Left forelimb (tissue), 1 donor: ENCODE data around the gene SHANK1.
"Not testable (repeated sequence)": the region's sequence is repeated elsewhere in the genome, so short reads cannot be mapped to it uniquely, and the experiment has no call there.

ENCODE experiments used
- DNase-seq: peaks from one replicate; pipeline ENCODE4 v3.0.0-alpha.2; 2018; ENCODE audit warnings: low spot score

Gene SHANK1

GRCh38 chr19:50719566-50719965 lies at the start of gene SHANK1:
Gene SHANK1, minus strand, starts transcription at chr19:50719802. Its CDS starts 2,883 bp downstream, at chr19:50716919.
- DNase-seq = no peak

DNA sequence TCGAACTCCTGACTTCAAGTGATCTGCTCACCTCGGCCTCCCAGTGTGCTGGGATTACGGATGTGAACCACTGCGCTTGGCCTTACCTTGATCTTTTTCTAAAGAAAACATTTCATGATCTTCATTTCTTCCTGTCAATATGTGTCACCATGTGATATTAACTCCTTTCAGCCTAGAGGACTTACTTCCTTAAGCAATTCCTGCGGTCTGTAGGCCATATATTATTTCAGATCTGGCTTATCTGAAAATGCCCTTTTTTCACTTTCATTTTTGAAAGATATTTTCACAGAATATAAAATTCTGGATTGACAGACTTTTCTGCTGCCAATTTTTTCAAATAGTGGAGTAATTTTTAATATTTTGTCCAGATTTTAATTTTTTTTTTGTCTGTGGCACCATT lies 48.7 kb upstream of the SHANK1 start:
- no peak for DNase-seq

GRCh38 chr19:50767263-50767662 lies 47.7 kb upstream of the SHANK1 start:
- DNase-seq = not testable (repeated sequence)

DNA sequence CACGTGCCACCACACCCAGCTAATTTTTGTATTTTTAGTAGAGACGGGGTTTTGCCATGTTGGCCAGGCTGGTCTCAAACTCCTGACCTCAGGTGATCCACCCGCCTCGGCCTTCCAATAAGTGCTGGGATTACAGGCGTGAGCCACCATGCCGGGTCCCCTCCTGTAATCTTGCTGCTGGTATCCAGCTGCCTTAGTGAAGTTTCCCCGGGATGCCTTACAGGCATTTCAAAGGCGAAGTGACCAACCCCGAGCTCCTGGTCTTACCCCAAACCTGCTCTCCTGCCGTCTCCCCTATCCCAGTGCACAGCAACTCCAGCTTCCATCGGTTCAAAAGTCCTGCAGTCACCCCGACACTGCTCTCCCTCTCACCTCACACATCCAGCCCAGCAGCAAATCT lies 47.1 kb upstream of the SHANK1 start:
- DNase-seq = not testable (repeated sequence)

DNA sequence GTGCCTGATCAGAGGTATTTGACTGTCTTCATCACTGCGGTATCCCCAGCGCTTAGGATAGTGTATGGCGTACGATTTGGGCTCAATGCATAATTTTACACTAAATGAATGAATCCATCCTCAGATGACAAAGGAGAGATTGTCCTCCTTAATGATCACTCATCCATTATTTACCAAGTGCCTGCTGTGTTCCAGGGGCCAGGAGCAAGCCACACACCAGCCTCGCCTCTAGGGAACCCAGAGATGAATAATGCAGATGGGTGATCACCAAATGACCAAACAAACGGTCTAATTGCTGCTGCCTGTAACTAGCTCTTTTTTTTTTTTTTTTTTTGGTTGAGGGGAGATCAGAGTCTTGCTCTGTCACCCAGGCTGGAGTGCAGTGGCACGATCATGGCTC lies 44.8 kb upstream of the SHANK1 start:
- DNase-seq = no peak

DNA sequence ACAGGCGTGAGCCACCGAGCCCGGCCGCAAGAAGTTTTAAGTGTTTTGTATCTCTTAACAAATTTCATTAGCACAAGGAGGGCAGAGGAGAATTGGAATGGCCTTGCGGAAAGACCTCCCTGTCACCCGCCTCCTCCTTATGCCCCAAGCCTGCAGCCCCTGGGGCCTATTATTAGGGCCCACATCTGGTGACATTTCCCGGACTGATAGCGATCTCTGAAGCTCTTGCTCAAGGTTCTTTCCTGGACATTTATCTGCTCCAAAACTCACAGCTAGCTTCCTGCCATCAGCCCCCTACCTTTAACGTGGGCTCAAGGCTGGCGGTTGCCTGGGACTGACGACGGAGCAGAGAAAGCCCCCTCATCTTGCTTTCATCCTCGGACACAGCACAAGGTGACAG lies 43.9 kb upstream of the SHANK1 start:
- not testable (repeated sequence) for DNase-seq

DNA sequence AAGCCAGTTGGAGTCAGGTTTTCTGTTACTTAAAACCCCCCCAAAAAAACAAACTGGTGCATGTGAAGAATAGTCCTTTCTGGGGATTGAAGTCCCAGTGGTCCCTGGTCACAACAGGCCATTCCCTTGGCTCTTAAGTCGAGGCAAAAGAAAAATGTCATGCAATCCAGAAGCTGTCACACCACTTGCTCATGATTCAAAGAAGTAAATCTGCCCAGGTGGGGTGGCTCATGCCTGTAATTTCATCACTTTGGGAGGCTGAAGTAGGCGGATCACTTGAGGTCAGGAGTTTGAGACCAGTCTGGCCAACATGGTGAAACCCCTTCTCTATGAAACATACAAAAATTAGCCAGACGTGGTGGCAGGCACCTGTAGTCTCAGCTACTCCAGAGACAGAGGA lies 41.9 kb upstream of the SHANK1 start:
- DNase-seq = not testable (repeated sequence)

DNA sequence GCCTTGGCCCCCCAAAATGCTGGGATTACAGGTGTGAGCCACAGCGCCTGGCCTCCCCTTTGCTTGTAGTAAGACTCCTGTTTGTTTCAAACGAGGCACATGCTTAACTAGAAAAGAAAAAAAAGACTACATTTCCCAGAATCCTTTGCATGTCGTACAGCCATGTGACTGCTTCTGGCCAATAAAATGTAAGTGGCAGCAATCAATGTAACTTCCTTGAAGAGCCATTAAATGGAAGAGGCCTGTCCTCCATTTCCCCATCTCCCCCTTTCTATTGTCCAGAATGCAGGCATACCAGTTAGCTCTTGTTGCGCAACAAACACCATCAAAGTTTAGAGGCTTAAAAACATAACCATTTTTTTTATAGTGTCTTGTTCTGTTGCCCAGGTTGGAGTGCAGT lies 40.3 kb upstream of the SHANK1 start:
- no peak for DNase-seq

DNA sequence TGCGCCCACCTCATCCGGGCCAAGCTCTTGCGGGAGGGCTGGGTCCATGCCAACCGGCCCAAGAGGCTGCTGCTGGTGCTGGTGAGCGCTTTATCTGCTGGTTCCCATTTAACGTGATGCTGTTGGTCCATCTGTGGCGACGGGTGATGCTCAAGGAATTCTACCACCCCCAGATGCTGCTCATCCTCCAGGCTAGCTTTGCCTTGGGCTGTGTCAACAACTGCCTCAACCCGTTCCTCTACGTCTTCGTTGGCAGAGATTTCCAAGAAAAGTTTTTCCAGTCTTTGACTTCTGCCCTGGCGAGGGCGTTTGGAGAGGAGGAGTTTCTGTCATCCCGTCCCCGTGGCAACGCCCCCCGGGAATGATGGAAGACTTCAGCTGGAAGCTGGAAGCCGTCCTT lies 39.5 kb upstream of the SHANK1 start:
- DNase-seq = not testable (repeated sequence)

DNA sequence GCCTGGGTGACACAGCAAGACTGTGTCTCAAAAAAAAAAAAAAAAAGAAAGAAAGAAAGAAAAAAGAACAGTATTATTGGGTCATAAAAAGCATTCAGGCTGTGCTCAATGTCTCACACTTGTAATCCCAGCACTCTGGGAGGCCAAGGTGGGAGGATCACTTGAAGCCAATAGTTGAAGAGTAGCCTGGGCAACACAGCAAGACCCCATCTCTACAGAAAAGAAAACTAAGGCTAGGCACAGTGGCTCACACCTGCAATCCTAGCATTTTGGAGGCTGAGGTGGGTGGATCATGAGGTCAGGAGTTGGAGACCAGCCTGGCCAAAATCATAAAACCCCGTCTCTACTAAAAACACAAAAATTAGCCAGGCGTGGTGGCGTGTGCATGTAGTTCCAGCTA lies 38.0 kb upstream of the SHANK1 start:
- not testable (repeated sequence) for DNase-seq

- not testable (repeated sequence) for DNase-seq
These were observed 36.6 kb upstream of the SHANK1 start for GRCh38 chr19:50756244-50756643.

GRCh38 chr19:50753879-50754278 lies 34.3 kb upstream of the SHANK1 start:
- DNase-seq = no peak

- no peak for DNase-seq
These were observed 30.4 kb upstream of the SHANK1 start for GRCh38 chr19:50750010-50750409.

GRCh38 chr19:50749490-50749889 lies 29.9 kb upstream of the SHANK1 start:
- DNase-seq = no peak

GRCh38 chr19:50747141-50747540 lies 27.5 kb upstream of the SHANK1 start:
- DNase-seq = not testable (repeated sequence)

- DNase-seq = no peak
These were observed 25.6 kb upstream of the SHANK1 start for GRCh38 chr19:50745221-50745620.

DNA sequence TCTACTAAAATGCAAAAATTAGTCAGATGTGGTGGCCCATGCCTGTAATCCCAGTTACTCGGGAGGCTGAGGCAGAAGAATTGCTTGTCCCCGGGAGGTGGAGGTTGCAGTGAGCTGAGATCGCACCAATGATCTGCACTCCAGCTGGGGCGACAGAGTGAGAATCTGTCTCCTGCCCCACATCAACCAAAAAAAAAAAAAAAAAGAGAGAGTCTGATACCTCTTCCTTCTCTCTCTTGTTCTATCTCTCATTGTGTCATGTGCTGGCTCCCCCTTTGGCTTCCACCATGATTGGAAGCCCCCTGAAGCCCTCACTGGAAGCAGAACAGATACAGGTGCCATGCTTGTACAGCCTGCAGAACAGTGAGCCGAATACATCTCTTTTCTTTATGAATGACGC lies 23.9 kb upstream of the SHANK1 start:
- no peak for DNase-seq

- no peak for DNase-seq
These were observed 21.8 kb upstream of the SHANK1 start for GRCh38 chr19:50741179-50741933.

DNA sequence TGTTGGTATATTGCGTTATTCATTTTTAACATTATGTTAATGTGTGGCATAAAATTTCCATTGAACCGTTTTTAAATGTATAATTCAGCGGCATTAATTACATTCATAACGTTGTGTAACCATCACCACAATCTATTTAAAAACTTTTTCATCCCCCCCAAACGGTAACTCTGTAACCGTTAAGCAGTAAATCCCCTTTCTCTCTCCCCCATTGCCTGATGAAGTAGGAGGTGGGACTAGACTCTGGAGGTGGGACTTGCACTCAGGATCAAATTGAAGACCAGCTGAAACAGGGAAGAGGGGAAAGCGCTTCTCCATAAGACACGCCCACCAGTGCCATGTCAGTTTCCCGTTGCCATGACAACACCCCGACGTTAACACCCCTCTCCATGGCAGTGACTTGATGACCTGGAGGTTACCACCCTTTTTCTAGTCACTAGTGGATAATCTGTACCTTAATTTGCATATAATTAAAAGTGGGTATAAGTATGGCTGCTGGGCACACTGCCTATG lies 20.4 kb upstream of the SHANK1 start:
- DNase-seq = no peak

DNA sequence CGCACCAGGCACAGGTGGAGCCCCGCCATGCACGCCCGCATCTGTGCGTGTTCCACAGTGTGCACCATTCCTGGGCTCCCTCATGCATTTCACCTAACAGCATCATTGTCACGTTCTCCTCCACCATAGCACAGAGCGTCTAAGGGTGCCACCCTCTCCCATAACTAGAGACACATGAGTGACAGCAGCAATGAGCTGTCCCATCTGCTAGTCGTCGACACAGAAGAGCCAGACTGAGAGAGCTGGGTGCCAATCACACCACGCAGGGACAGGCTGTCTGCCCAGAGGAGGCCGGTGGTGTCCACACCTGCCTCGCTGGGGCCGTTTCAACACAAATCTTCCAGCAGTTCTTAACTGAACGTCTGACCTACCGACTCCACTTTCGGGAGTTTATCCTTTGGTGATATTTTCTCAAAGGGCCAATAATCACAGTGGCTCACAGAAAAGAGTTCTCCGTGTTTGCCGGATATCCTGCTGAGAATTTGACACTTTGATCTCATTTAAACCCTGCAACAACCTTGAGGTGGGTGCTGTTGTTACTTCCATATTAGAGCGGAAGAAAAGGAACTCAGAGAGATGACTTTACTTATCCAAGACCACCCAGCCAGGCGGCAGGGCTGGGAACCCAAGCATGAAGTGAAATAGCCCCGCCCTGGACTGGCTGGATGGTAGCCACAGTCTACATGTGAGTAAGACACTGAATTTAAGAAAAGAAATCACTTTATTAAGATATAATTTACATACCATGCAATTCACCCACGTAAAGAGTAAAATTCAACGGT lies 19.7 kb upstream of the SHANK1 start:
- no peak for DNase-seq

DNA sequence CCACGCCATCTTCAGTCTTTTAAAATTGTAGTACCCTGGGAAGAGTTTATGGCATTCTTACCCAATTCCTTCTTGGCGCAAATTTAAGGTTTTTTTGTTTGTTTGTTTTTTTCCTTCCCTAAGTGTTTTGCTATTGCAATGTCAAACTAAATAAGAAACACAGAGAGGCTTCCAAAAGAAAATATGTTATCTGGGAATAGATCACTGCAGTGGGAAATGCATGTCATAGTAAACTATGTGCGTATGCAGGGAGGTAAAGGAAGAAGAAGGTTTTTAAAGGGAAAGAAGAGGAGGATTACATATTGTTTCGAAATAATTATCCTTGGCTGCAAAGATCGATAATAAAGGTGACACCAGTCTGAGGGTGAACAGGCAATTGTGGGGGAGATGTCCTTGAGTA lies 16.7 kb upstream of the SHANK1 start:
- no peak for DNase-seq

DNA sequence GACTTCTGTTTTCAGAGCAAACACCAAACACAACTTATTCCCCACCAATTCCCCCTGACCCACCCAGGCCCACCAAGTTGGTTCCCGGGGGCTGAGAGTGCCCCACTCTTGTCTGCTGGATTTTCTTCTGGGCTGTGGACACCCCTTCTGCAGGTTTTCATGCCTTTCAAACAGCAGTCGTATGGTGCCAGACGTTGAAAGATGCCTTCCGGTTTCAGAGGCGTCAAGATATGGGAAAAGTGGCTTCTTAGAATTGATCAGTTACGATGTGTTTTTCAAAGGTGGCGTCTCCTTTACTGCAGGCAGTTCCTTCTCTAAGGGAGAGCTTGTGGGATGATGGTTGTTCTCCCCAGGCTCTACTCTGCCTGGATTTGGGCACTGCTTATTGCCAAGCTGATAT lies 16.3 kb upstream of the SHANK1 start:
- no peak for DNase-seq

GRCh38 chr19:50729894-50730293 lies 10.3 kb upstream of the SHANK1 start:
- no peak for DNase-seq
